ENCODE measurements around the gene STAT5A. TPM values are rescaled to one million over a fixed set of nuclear protein-coding genes. Genes with fewer than 3 reads are reported as not detected.

Gene STAT5A
- total and polyA plus RNA-seq, 12 donors: 8.2 to 28.5 (median 15.3) TPM

- intact Hi-C loops (cut with DNase I): loop anchor here in 2 of 10 donors (10.0 kb wide), 1 partner anchor 65 kb away; no protein-coding TSS in a partner anchor
- Histone ChIP-seq H3K4me1 (peaks cover 11 to 67% (median 30%) of the 10 kb centered on the region in 9 donors), H3K4me3 (peak overlapping the region in 7 of 10 donors; percentile 51 to 79 (median 67)), H3K9me3 (no peaks in the 10 kb centered on the region), H3K27ac (peak overlapping the region in 9 of 10 donors; percentile 85 to 96 (median 91)), H3K27me3 (no peaks in the 10 kb centered on the region), H3K36me3 (peaks cover 0 to 44% (median 0%) of the 10 kb centered on the region in 9 donors)
- peak in 2 of 8 donors; percentile 1 to 6 for ATAC-seq
- no peak for DNase-seq
- TF ChIP-seq CTCF (IDR thresholded peaks at IDR 0.05): no peak
- 80 to 84% methylated on average over 9 of the region's 9 CpGs for WGBS, 2 donors
These were observed 1.4 kb downstream of the STAT5A start for GRCh38 chr17:42289611-42290181.

GRCh38 chr17:42290577-42290976 lies 2.3 kb downstream of the STAT5A start:
- H3K27ac ChIP-seq: peak overlapping the region in 1 of 10 donors; percentile 96
- 84 to 87% methylated on average over 5 of the region's 5 CpGs for WGBS, 2 donors
- no peaks in the 10 kb centered on the region for H3K9me3 ChIP-seq
- TF ChIP-seq CTCF (IDR thresholded peaks at IDR 0.05): no peak
- intact Hi-C loops (cut with DNase I): no loop called here
- no peak overlapping the region for H3K4me3 ChIP-seq
- H3K36me3 ChIP-seq: peaks cover 0 to 53% (median 2%) of the 10 kb centered on the region in 9 donors
- H3K27me3 ChIP-seq: no peaks in the 10 kb centered on the region
- DNase-seq (no peak), ATAC-seq (no peak)
- peaks cover 11 to 68% (median 30%) of the 10 kb centered on the region in 9 donors for H3K4me1 ChIP-seq

GRCh38 chr17:42291129-42291528 lies 2.8 kb downstream of the STAT5A start:
- intact Hi-C loops (cut with DNase I): no loop called here
- Histone ChIP-seq H3K27me3 (no peaks in the 10 kb centered on the region), H3K27ac (no peak overlapping the region), H3K4me3 (no peak overlapping the region), H3K36me3 (peaks cover 0 to 58% (median 7%) of the 10 kb centered on the region in 9 donors), H3K4me1 (peaks cover 11 to 65% (median 30%) of the 10 kb centered on the region in 9 donors), H3K9me3 (no peaks in the 10 kb centered on the region)
- no peak for ATAC-seq
- TF ChIP-seq CTCF (IDR thresholded peaks at IDR 0.05): no peak
- DNase-seq: peak in 1 of 2 donors; percentile 2
- WGBS, 2 donors: 81 to 87% methylated on average over 11 of the region's 11 CpGs

GRCh38 chr17:42294469-42295398 lies 6.4 kb downstream of the STAT5A start:
- peaks cover 0 to 36% (median under 1%) of the 10 kb centered on the region in 9 donors for H3K4me1 ChIP-seq
- TF ChIP-seq CTCF (IDR thresholded peaks at IDR 0.05): no peak
- H3K27me3 ChIP-seq: no peaks in the 10 kb centered on the region
- no peak for ATAC-seq
- WGBS, 2 donors: 88 to 91% methylated on average over 12 of the region's 12 CpGs
- peak overlapping the region in 1 of 10 donors; percentile 26 for H3K27ac ChIP-seq
- H3K36me3 ChIP-seq: peaks cover 0 to 91% (median 17%) of the 10 kb centered on the region in 9 donors
- H3K4me3 ChIP-seq: no peak overlapping the region
- H3K9me3 ChIP-seq: no peaks in the 10 kb centered on the region
- DNase-seq: peak in 1 of 2 donors; percentile 1
- intact Hi-C loops (cut with DNase I): no loop called here
